Brain microvascular endothelial cell (primary cell): ENCODE measurements around the gene MAJIN.

ENCODE experiments used
- DNase-seq: peaks from one replicate; pipeline ENCODE4 v3.0.0-alpha.2; 2020
- H3K27ac ChIP-seq: fragments of 250-450 bp; sonication (Bioruptor Pico); 2 replicates; pipeline ENCODE4 v1.5.1; 2020; ENCODE audit warnings: mild to moderate bottlenecking, moderate library complexity
- H3K27me3 ChIP-seq: fragments of 250-450 bp; sonication (Bioruptor Pico); replicated peaks from 2 replicates; pipeline ENCODE4 v1.5.1; 2020; ENCODE audit warnings: mild to moderate bottlenecking
- H3K36me3 ChIP-seq: fragments of 250-450 bp; sonication (Bioruptor Pico); replicated peaks from 2 replicates; pipeline ENCODE4 v1.5.1; 2020; ENCODE audit warnings: mild to moderate bottlenecking
- H3K4me3 ChIP-seq: 2 replicates; pipeline ENCODE4 v1.5.1; 2011; ENCODE audit warnings: low read depth, mild to moderate bottlenecking, control low read depth, low read length, moderate library complexity
- in situ Hi-C: cut with HindIII; loops from 2 replicates; pipeline ENCODE4 v1.10.0; 2017; ENCODE audit warnings: low sequenced_read_pairs, low pct_ligation_motif_present
- TF ChIP-seq, protein P1 (sequence below): IDR thresholded peaks from 2 replicates; pipeline ENCODE4 v1.5.1; 2011; ENCODE audit warnings: low read depth, mild to moderate bottlenecking, moderate library complexity, low read length, control low read depth, inconsistent platforms; ENCODE audit errors: missing control alignments

Gene MAJIN

DNA sequence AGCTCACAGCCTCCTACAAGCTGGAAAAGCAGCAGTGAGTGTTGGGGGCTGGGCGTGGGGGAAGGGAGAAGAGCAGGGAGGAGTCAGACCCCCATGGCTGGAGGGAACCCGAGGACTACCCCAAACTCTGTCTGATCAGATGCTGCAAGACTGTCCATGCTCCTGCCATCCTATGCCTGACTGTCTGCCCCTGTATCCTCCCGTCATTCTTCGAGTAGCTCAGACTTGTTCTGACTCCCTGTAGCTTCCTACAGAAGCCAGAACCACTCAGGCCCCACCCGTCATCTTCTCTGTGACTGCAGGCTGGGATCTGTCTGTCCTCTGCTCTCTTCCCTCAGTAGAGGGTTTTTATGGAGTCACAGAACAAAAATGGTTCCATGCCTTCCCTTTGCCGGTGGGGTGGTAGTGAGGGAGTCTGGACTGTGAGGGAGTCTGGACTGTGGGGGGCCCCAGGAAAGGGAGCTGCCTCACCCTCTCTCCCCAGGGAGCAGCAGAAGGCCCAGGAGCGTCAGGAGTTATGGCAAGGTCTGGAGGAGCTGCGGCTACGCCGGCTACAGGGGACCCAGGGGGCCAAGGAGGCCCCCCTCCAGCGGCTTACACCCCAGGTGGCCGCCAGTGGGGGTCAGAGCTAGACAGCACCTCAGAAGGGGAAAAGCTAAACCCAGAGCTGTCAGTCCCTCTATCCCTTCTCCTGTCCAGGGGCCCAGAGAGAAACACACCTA is 38.5 kb downstream of the MAJIN start:
- Histone ChIP-seq H3K36me3 (peaks cover 56% of the 10 kb centered on the region), H3K4me3 (no peak overlapping the region), H3K27me3 (no peaks in the 10 kb centered on the region), H3K27ac (no peak overlapping the region)
- TF ChIP-seq, protein P1, sequence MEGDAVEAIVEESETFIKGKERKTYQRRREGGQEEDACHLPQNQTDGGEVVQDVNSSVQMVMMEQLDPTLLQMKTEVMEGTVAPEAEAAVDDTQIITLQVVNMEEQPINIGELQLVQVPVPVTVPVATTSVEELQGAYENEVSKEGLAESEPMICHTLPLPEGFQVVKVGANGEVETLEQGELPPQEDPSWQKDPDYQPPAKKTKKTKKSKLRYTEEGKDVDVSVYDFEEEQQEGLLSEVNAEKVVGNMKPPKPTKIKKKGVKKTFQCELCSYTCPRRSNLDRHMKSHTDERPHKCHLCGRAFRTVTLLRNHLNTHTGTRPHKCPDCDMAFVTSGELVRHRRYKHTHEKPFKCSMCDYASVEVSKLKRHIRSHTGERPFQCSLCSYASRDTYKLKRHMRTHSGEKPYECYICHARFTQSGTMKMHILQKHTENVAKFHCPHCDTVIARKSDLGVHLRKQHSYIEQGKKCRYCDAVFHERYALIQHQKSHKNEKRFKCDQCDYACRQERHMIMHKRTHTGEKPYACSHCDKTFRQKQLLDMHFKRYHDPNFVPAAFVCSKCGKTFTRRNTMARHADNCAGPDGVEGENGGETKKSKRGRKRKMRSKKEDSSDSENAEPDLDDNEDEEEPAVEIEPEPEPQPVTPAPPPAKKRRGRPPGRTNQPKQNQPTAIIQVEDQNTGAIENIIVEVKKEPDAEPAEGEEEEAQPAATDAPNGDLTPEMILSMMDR, result no peak
- DNase-seq, result no peak
- in situ Hi-C loops, result no loop called here

DNA sequence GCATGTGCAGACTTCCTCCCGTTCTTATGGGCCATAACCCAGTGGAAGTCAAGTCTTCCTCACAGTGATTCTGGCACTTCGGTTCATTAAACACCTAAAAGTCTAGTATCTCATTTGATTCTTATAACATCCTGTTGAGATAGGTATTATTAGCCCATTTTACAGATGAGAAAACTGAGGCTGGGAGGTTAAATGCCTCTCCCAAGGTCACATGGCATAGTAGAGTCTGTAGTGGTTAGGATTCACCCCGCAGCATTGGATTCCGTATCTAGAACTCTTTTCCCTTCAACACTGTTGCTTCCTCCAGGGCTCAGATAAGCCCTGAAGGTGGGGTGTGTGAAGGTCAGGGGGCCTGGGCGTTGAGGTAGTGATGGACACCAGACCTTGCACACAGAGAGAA is 39.6 kb downstream of the MAJIN start:
- in situ Hi-C loops, result no loop called here
- Histone ChIP-seq H3K4me3 (no peak overlapping the region), H3K27me3 (no peaks in the 10 kb centered on the region), H3K36me3 (peaks cover 61% of the 10 kb centered on the region), H3K27ac (no peak overlapping the region)
- TF ChIP-seq, protein P1, result no peak
- DNase-seq, result no peak

DNA sequence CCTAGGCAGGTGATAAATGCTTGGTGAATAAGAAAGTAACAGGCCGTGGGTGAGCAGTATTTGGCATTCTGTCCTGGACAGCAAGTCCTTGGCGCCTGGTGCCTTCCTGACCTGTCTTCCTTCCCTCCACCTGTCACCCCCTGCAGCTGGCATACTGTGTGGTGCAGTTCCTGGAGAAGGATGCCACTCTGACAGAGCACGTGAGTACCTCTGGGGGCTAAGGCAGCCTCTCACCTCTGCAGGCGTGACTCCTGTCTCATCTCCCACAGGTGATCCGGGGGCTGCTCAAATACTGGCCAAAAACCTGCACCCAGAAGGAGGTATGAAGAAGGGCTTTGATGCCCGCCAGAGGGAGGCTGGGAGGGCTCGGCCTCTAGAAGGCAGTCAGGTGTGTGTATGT is 40.6 kb downstream of the MAJIN start:
- Histone ChIP-seq H3K36me3 (peaks cover 68% of the 10 kb centered on the region), H3K27me3 (no peaks in the 10 kb centered on the region), H3K4me3 (no peak overlapping the region), H3K27ac (no peak overlapping the region)
- DNase-seq, result no peak
- in situ Hi-C loops, result no loop called here
- TF ChIP-seq, protein P1, result no peak

DNA sequence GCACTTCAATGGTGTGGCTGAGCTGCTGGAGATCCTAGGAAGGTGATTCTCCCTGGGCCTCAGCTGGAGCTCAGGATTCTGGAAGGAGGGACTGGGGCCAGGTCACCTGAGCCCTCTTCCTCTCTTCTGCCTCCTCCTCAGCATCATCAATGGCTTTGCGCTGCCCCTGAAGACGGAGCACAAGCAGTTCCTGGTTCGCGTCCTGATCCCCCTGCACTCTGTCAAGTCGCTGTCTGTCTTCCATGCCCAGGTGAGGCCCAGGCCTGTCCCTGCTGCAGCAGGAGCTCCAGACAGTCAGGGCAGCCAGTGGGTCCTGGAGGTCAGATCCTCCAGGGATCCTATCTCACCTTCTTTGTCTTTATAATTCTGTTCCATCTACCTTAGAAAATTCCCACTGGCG is 41.6 kb downstream of the MAJIN start:
- H3K27ac ChIP-seq, result no peak overlapping the region

DNA sequence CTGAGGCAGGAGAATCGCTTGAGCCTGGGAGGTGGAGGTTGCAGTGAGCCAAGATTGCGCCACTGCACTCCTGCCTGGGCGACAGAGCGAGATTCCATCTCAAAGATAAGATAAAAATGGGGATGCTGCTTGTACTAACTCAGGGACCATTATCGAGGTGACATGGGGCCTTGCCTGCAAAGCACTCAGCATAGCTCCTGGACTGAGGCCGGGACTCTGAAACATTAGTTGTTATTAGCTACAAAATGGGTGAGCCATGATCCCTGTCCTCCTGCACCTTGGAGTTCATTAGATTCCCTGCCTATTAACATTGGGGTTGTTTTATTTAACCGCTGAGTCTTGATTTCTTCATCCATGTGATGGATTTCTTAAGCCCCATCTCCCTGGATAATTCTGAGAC is 42.3 kb downstream of the MAJIN start:
- Histone ChIP-seq H3K27me3 (no peaks in the 10 kb centered on the region), H3K36me3 (peaks cover 61% of the 10 kb centered on the region), H3K4me3 (no peak overlapping the region), H3K27ac (no peak overlapping the region)
- in situ Hi-C loops, result no loop called here
- DNase-seq, result no peak
- TF ChIP-seq, protein P1, result no peak

More for the DNA sequence above, 41.6 kb downstream of the MAJIN start:
- in situ Hi-C loops, result no loop called here
- H3K27me3 ChIP-seq, result no peaks in the 10 kb centered on the region
- TF ChIP-seq, protein P1, result no peak
- no peak overlapping the region for H3K4me3 ChIP-seq
- DNase-seq, result no peak
- peaks cover 68% of the 10 kb centered on the region for H3K36me3 ChIP-seq

DNA sequence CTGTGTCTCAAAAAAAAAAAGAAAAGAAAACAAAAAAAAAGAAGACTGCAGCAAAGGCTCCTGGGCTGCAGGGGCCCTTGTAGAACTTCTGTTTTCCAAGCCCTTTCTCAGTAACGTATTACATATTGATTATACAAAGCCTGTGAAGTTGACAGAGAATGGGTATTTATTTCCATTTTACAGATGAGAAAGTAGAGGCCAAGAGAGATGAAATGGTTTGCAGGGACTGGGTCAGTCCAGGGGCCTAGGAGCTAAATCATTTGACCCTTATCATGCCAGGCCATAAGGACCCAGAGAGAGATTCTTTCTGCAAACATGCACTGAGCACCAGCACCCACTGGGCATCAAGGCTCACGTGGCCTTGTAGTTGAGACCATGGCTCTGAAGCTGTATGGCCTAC is 43.0 kb downstream of the MAJIN start:
- H3K36me3 ChIP-seq, result peaks cover 57% of the 10 kb centered on the region
- in situ Hi-C loops, result no loop called here
- DNase-seq, result no peak

More for the DNA sequence above, 43.0 kb downstream of the MAJIN start:
- TF ChIP-seq, protein P1, result no peak
- no peak overlapping the region for H3K4me3 ChIP-seq
- no peaks in the 10 kb centered on the region for H3K27me3 ChIP-seq
- H3K27ac ChIP-seq, result no peak overlapping the region
